Natural killer cell treated with Interleukin-12 subunit alpha and Interleukin-12 subunit beta and Interleukin-15 and Interleukin-18, amount 100 ng/mL, for 72 hours (primary cell): ENCODE results near the gene SERINC5. TPM values are rescaled to one million over a fixed set of nuclear protein-coding genes. Genes with fewer than 3 reads are reported as not detected.
"Not testable (repeated sequence)": the region's sequence is repeated elsewhere in the genome, so short reads cannot be mapped to it uniquely, and the experiment has no call there.

ENCODE experiments used
- ATAC-seq, 2 donors: fragments of 150-1000 bp; cut with Tn5 transposase in 1 of 2; sonication (Bioruptor Pico), chemical (Tn5 transposase) in 1 of 2; 2 replicates each; pipeline ENCODE4 v1.10.0; 2021
- DNase-seq: peaks from one replicate; pipeline ENCODE4 v3.0.0; 2022; ENCODE audit warnings: low spot score
- H3K27ac Mint-ChIP-seq, 2 donors: 1 replicate in 1 of 2; 2 replicates in 1 of 2; pipeline ENCODE4 v1.8.0; 2022; ENCODE audit warnings: mixed read lengths in 2 of 2, mild to moderate bottlenecking in 1 of 2, moderate library complexity in 1 of 2
- H3K27me3 Mint-ChIP-seq, 2 donors: 1 replicate in 1 of 2; 2 replicates in 1 of 2; pipeline ENCODE4 v1.8.0; 2022; ENCODE audit warnings: mixed read lengths in 2 of 2
- H3K36me3 Mint-ChIP-seq: one replicate; pipeline ENCODE4 v1.8.0; 2022; ENCODE audit warnings: mixed read lengths
- H3K4me1 Mint-ChIP-seq, 2 donors: 1 replicate in 1 of 2; 2 replicates in 1 of 2; pipeline ENCODE4 v1.8.0; 2022; ENCODE audit warnings: low read depth in 2 of 2, mixed read lengths in 2 of 2, mild to moderate bottlenecking in 1 of 2
- H3K4me3 Mint-ChIP-seq: one replicate; pipeline ENCODE4 v1.8.0; 2022; ENCODE audit warnings: mixed read lengths
- H3K9me3 Mint-ChIP-seq: 2 replicates; pipeline ENCODE4 v1.8.0; 2022; ENCODE audit warnings: mixed read lengths
- total RNA-seq, 2 donors: library from RNA; stranded (reverse); gene quantifications; one replicate each; pipeline ENCODE4 v1.2.3, GENCODE V29; 2022

The SERINC5 gene
- 1 to 10 TPM; 6.4 to 7.4 TPM for total RNA-seq

DNA sequence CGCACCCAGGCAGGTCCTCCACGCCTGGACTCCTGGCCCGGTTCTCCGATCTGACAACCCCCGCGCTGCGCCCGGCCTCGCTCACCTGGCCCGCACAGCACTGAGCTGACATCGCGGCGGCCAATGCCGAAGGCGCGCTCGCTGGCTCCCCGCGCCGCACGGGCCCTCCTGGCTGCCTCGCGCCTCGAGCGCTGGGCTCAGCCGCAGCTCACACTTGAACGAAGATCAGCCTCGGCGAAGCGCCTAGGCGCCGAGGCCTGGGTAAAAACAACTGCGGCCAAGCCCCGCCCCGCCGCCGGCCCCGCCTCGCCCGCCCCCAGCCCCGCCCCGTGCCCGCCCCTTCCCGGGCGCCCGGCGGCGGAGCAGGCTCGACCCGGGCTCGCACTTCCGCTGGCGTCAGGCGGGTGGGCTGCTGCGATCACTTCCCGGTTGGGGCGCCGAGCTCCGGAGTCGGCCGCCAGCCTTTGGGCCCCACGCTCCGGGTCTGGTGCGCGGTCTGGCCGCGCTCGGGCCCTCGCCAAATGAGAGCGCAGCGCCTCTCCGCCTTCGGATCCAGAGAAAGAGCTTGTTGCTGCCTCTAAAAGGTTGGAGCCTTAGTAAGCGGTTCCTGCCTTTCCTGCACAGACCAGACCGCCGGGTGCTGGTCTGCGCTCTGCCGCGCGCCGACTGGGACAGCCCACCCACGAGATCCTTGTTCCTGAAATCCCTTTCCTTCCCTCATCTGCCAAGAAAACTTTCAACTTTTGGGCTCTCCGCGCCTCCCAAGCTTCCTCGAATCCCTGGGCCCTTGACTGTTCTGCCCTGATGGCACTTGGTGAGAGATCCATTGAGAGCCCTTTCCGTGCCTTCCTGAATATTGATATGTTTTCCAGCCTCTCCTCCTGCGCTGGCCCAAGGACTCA is at the start of gene SERINC5:
Gene SERINC5 (minus strand): TSS at position 238 of the 902 bp plus-strand sequence. CDS start 126 bp downstream, at position 112.
- Mint-ChIP-seq H3K27ac (peak within 1 kb of the TSS; percentile 91 to 99), H3K4me3 (peak within 1 kb of the TSS; percentile 95), H3K4me1 (peaks cover 24 to 31% of the 10 kb centered on the region in 2 donors), H3K9me3 (no peaks in the 10 kb centered on the region), H3K27me3 (no peaks in the 10 kb centered on the region), H3K36me3 (no peaks in the 10 kb centered on the region)
- DNase-seq (peak; percentile 90), ATAC-seq (peak; percentile 96 to 97)

DNA sequence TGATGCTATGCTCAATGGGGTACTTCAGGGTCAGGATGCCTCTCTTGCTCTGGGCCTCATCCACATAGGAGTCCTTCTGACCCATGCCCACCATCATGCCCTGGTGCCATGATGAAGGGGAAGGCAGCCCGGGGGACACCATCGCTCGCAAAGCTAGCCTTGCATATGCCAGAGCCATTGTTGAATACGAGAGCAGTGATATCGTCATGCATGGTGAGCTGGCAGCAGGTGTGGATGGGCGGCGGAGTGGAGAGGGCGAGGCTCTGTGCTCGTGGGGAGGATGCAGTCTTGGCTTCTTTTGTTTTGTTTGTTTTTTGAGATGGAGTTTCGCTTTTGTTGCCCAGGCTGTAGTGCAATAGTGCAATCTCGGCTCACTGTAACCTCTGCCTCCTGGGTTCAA is 46.8 kb upstream of the SERINC5 start:
- Mint-ChIP-seq H3K9me3 (no peaks in the 10 kb centered on the region), H3K27me3 (no peaks in the 10 kb centered on the region), H3K4me1 (no peaks in the 10 kb centered on the region), H3K36me3 (no peaks in the 10 kb centered on the region), H3K27ac (no peak overlapping the region), H3K4me3 (no peak overlapping the region)
- DNase-seq: no peak
- no peak for ATAC-seq

DNA sequence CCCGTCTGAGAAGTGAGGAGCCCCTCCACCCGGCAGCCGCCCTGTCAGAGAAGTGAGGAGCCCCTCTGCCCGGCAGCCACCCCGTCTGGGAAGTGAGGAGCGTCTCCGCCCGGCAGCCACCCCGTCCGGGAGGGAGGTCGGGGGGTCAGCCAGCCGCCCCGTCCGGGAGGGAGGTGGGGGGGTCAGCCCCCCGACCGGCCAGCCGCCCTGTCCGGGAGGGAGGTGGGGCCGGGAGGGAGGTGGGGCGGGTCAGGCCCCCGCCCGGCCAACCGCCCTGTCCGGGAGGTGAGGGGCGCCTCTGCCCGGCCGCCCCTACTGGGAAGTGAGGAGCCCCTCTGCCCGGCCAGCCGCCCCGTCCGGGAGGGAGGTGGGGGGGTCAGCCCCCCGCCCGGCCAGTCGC is 45.5 kb upstream of the SERINC5 start:
- ATAC-seq, H3K27ac Mint-ChIP-seq, H3K4me1 Mint-ChIP-seq, H3K27me3 Mint-ChIP-seq, DNase-seq, H3K4me3 Mint-ChIP-seq, H3K36me3 Mint-ChIP-seq, H3K9me3 Mint-ChIP-seq: not testable (repeated sequence)

DNA sequence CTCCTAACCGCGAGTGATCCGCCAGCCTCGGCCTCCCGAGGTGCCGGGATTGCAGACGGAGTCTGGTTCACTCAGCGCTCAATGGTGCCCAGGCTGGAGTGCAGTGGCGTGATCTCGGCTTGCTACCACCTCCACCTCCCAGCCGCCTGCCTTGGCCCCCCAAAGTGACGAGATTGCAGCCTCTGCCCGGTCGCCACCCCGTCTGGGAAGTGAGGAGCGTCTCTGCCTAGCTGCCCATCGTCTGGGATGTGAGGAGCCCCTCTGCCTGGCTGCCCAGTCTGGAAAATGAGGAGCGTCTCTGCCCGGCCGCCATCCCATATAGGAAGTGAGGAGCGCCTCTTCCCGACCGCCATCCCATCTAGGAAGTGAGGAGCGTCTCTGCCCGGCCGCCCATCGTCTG is 44.9 kb upstream of the SERINC5 start:
- not testable (repeated sequence) for H3K4me1 Mint-ChIP-seq, ATAC-seq, H3K27me3 Mint-ChIP-seq, DNase-seq, H3K9me3 Mint-ChIP-seq, H3K4me3 Mint-ChIP-seq, H3K27ac Mint-ChIP-seq, H3K36me3 Mint-ChIP-seq

DNA sequence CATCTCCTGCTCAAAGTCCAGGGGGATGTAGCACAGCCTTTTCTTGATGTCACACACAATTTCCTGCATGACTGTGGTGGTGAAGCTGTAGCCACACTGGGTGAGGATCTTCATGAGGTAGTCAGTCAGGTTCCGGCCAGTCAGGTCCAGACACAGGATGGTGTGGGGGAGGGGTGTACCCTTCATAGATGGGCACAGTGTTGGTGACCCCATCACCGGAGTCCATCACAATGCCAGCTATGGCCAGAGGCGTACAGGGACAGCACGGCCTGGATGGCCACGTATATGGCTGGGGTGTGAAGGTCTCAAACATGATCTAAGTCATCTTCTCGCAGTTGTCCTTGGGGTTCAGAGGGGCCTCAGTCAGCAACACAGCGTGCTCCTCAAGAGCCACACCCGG is 44.3 kb upstream of the SERINC5 start:
- H3K9me3 Mint-ChIP-seq: no peaks in the 10 kb centered on the region
- DNase-seq (no peak), ATAC-seq (peak; percentile 13 to 56)
- H3K27ac Mint-ChIP-seq: no peak overlapping the region
- H3K4me1 Mint-ChIP-seq: no peaks in the 10 kb centered on the region
- no peak overlapping the region for H3K4me3 Mint-ChIP-seq
- H3K36me3 Mint-ChIP-seq: no peaks in the 10 kb centered on the region
- H3K27me3 Mint-ChIP-seq: peaks cover 0 to 6% of the 10 kb centered on the region in 2 donors

DNA sequence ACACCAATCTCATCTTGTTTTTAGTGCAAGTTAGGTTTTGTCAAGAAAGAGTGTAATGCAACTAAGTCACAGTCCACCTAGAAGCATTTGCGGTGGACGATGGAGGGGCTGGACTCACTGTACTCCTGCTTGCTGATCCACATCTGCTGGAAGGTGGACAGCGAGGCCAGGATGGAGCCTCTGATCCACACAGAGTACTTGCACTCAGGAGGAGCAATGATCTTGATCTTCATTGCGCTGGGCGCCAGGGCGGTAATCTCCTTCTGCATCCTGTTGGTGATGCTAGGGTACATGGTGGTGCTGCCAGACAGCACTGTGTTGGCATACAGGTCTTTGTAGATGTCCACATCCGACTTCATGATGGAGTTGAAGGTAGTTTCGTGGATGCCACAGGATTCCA is 43.8 kb upstream of the SERINC5 start:
- Mint-ChIP-seq H3K9me3 (no peaks in the 10 kb centered on the region), H3K4me1 (no peaks in the 10 kb centered on the region), H3K27me3 (peaks cover 3 to 11% of the 10 kb centered on the region in 2 donors), H3K4me3 (no peak overlapping the region), H3K36me3 (no peaks in the 10 kb centered on the region), H3K27ac (no peak overlapping the region)
- DNase-seq (no peak), ATAC-seq (no peak)

GRCh38 chr5:80296121-80296520 is 40.3 kb upstream of the SERINC5 start:
- Mint-ChIP-seq H3K4me3 (no peak overlapping the region), H3K27ac (no peak overlapping the region), H3K9me3 (no peaks in the 10 kb centered on the region), H3K4me1 (no peaks in the 10 kb centered on the region), H3K27me3 (peaks cover 6 to 12% of the 10 kb centered on the region in 2 donors), H3K36me3 (no peaks in the 10 kb centered on the region)
- ATAC-seq (no peak), DNase-seq (no peak)

- Mint-ChIP-seq H3K36me3 (no peaks in the 10 kb centered on the region), H3K4me3 (no peak overlapping the region), H3K9me3 (no peaks in the 10 kb centered on the region), H3K27ac (no peak overlapping the region), H3K4me1 (no peaks in the 10 kb centered on the region), H3K27me3 (peaks cover 6 to 7% of the 10 kb centered on the region in 2 donors)
- DNase-seq (no peak), ATAC-seq (no peak)
These were observed 35.9 kb upstream of the SERINC5 start for GRCh38 chr5:80291761-80292160.

DNA sequence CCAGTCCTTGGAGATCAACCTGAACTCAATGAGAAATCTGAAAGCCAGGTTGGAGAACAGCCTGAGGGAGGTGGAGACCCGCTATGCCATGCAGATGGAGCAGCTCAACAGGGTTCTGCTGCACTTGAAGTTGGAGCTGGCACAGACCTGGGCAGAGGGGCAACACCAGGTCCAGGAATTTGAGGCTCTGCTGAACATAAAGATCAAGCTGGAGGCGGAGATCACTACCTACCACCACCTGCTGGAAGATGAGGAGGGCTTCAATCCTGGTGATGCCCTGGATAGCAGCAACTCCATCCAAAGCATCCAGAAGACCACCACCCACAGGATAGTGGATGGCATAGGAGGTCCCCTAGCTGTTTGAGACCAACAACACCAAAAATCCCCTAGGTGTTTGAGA is 33.5 kb upstream of the SERINC5 start:
- ATAC-seq: no peak
- H3K27me3 Mint-ChIP-seq: peaks cover 0 to 3% of the 10 kb centered on the region in 2 donors

DNA sequence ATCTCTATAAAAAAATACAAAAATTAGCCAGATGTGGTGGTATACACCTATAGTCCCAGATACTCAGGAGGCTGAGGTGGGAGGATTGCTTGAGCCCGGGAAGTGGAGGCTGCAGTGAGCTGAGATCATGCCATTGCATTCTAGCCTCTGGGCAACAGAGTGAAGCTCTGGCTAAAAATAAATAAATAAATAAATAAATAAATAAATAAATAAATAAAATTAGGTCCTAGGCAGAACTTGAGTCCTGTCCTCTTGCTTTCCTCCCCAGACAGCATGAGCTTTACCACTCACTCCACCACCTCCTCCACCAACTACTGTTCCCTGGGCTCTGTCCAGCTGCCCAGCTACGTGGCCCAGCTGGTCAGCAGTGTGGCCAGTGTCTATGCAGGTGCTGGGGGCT is 32.3 kb upstream of the SERINC5 start:
- H3K27me3 Mint-ChIP-seq: peaks cover 3% of the 10 kb centered on the region in 2 donors
- no peaks in the 10 kb centered on the region for H3K4me1 Mint-ChIP-seq
- ATAC-seq: no peak
- no peaks in the 10 kb centered on the region for H3K9me3 Mint-ChIP-seq
- H3K27ac Mint-ChIP-seq: no peak overlapping the region
- DNase-seq: no peak
- no peaks in the 10 kb centered on the region for H3K36me3 Mint-ChIP-seq
- no peak overlapping the region for H3K4me3 Mint-ChIP-seq

More for the DNA sequence above, 33.5 kb upstream of the SERINC5 start:
- Mint-ChIP-seq H3K9me3 (no peaks in the 10 kb centered on the region), H3K36me3 (no peaks in the 10 kb centered on the region), H3K4me3 (no peak overlapping the region), H3K4me1 (no peaks in the 10 kb centered on the region), H3K27ac (no peak overlapping the region)
- DNase-seq: no peak

DNA sequence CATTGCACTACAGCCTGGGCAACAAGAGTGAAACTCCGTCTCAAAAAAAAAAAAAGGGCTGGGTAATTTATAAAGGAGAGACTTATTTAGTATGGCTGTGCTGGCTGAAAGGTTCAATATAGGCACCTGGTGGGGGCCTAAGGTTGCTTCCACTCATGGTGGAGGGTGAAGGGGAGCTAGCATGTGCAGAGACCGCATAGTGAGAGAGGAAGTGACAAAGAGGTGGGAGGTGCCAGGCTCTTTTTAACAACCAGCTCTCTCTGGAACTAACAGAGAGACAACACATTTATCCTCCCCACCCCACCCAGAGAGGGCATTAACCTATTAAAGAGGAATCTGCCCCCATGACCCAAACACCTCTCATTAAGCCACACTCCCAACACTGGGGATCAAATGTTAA is 28.9 kb upstream of the SERINC5 start:
- H3K27ac Mint-ChIP-seq: peak overlapping the region in 1 of 2 donors; percentile 35
- H3K4me3 Mint-ChIP-seq: no peak overlapping the region
- no peaks in the 10 kb centered on the region for H3K36me3 Mint-ChIP-seq
- H3K9me3 Mint-ChIP-seq: no peaks in the 10 kb centered on the region
- ATAC-seq (no peak), DNase-seq (no peak)
- no peaks in the 10 kb centered on the region for H3K4me1 Mint-ChIP-seq
- peaks cover 2 to 7% of the 10 kb centered on the region in 2 donors for H3K27me3 Mint-ChIP-seq

- no peaks in the 10 kb centered on the region for H3K4me1 Mint-ChIP-seq
- no peaks in the 10 kb centered on the region for H3K36me3 Mint-ChIP-seq
- no peaks in the 10 kb centered on the region for H3K9me3 Mint-ChIP-seq
- no peak for DNase-seq
- H3K27me3 Mint-ChIP-seq: peaks cover 2 to 7% of the 10 kb centered on the region in 2 donors
- no peak overlapping the region for H3K27ac Mint-ChIP-seq
- no peak overlapping the region for H3K4me3 Mint-ChIP-seq
- no peak for ATAC-seq
These were observed 27.5 kb upstream of the SERINC5 start for GRCh38 chr5:80283360-80283759.

- H3K9me3 Mint-ChIP-seq: no peaks in the 10 kb centered on the region
- no peak overlapping the region for H3K27ac Mint-ChIP-seq
- H3K4me3 Mint-ChIP-seq: no peak overlapping the region
- H3K27me3 Mint-ChIP-seq: peaks cover 6 to 7% of the 10 kb centered on the region in 2 donors
- DNase-seq (no peak), ATAC-seq (no peak)
- no peaks in the 10 kb centered on the region for H3K36me3 Mint-ChIP-seq
- no peaks in the 10 kb centered on the region for H3K4me1 Mint-ChIP-seq
These were observed 26.2 kb upstream of the SERINC5 start for GRCh38 chr5:80282054-80282453.

GRCh38 chr5:80277191-80277590 is 21.3 kb upstream of the SERINC5 start:
- Mint-ChIP-seq H3K27me3 (peaks cover 0 to 6% of the 10 kb centered on the region in 2 donors), H3K9me3 (no peaks in the 10 kb centered on the region), H3K4me1 (no peaks in the 10 kb centered on the region), H3K36me3 (no peaks in the 10 kb centered on the region), H3K27ac (no peak overlapping the region), H3K4me3 (no peak overlapping the region)
- ATAC-seq (no peak), DNase-seq (no peak)
